Activated CD8-positive, alpha-beta memory T cell treated with anti-CD3 and anti-CD28 coated beads, Interleukin-2, amount 50 U/mL, for 4 hours (primary cell): ENCODE data around the gene THPO.

ENCODE experiments used
- DNase-seq: peaks from one replicate; pipeline ENCODE4 v3.0.0-alpha.2; 2020

Gene THPO

GRCh38 chr3:184361932-184362667 is 15.9 kb downstream of the THPO start:
- DNase-seq = peak; percentile 36

GRCh38 chr3:184361532-184361931 is 16.5 kb downstream of the THPO start, which contains the start of the genes CLCN2 and POLR2H:
CLCN2 (minus strand) TSS chr3:184361605; CDS start chr3:184361479, 126 bp downstream.
POLR2H (plus strand) TSS chr3:184361710; CDS start chr3:184363493, 1,783 bp downstream.
- DNase-seq = peak; percentile 47

GRCh38 chr3:184360929-184361531 is 17.0 kb downstream of the THPO start:
- DNase-seq = no peak

- no peak for DNase-seq
These were observed 17.7 kb downstream of the THPO start for GRCh38 chr3:184360070-184360928.

- DNase-seq = no peak
These were observed 18.4 kb downstream of the THPO start for GRCh38 chr3:184359610-184360009.

- no peak for DNase-seq
These were observed 19.1 kb downstream of the THPO start for GRCh38 chr3:184358921-184359350.

- no peak for DNase-seq
These were observed 19.8 kb downstream of the THPO start for GRCh38 chr3:184358124-184358767.

- DNase-seq = no peak
These were observed 20.5 kb downstream of the THPO start for GRCh38 chr3:184357248-184358123.

GRCh38 chr3:184355261-184356040 is 22.6 kb downstream of the THPO start:
- no peak for DNase-seq

GRCh38 chr3:184354754-184355153 is 23.3 kb downstream of the THPO start:
- DNase-seq = no peak

- peak; percentile 73 for DNase-seq
These were observed 23.8 kb downstream of the THPO start for GRCh38 chr3:184354121-184354728.

- no peak for DNase-seq
These were observed 24.5 kb downstream of the THPO start for GRCh38 chr3:184353546-184353941.

GRCh38 chr3:184352897-184353545 is 25.0 kb downstream of the THPO start:
- no peak for DNase-seq

GRCh38 chr3:184352149-184352785 is 25.7 kb downstream of the THPO start:
- no peak for DNase-seq

GRCh38 chr3:184351511-184352148 is 26.4 kb downstream of the THPO start:
- DNase-seq = no peak

- no peak for DNase-seq
These were observed 27.4 kb downstream of the THPO start for GRCh38 chr3:184350618-184351017.

GRCh38 chr3:184349563-184350470 is 28.2 kb downstream of the THPO start:
- DNase-seq = no peak

GRCh38 chr3:184348057-184348382 is 30.0 kb downstream of the THPO start:
- no peak for DNase-seq
